Renal cortical epithelial cell (primary cell): Measurements from ENCODE around the gene SPRR3. TPM values are rescaled to one million over a fixed set of nuclear protein-coding genes. Genes with fewer than 3 reads are reported as not detected.

Experiments
- DNase-seq: peaks from one replicate; pipeline ENCODE4 v3.0.0-alpha.2; 2011; ENCODE audit warnings: low read depth
- total RNA-seq: library from RNA; depleted of rRNA; stranded (reverse); fragments of >200 nt; gene quantifications from 2 replicates; pipeline ENCODE4 v1.2.3, GENCODE V29; 2014

Gene SPRR3
- total RNA-seq = not detected in 2 replicates

- DNase-seq = no peak
Measured at GRCh38 chr1:153001382-153001781, at the start of gene SPRR3. Gene SPRR3 (plus strand): TSS chr1:153001749. CDS start chr1:153003021, 1,272 bp downstream.

- no peak for DNase-seq
Measured at GRCh38 chr1:152953761-152954160, 47.8 kb upstream of the SPRR3 start.

DNA sequence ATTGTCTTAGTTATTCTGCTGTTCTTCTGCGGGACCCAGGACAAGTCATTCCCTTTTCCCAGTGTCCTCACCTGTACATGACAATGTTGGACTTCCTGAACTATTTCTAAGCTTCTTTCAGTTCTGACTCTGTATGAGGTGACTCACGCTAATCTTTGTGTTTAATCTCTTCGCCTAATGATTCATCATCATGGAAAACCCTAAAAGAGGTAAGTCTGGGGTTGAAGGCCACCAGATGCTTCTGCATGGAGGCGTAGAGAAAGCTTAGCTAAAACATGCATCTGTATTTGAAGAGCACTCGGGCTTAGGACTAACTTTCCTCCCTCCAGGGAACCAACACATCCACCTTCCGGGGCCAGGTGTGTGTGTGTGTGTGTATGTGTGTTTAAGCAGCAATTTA lies 47.1 kb upstream of the SPRR3 start:
- peak; percentile 27 for DNase-seq

DNA sequence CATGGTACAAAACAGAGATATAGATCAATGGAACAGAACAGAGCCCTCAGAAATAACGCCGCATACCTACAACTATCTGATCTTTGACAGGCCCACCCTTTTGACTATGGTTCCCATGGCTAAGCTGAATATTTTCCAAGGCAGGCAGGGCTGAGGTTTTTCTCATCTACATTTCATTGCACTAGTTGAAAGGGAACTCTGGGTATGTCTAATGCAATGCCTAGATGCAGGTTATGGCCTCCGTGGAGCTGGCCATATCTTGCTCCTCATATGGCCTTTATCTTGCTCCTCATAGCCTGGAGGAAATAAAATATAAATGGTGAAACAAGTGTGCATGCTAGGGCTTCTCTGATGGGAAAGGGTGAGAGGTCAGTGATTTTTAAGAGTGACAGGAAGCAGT lies 44.0 kb upstream of the SPRR3 start:
- no peak for DNase-seq

DNA sequence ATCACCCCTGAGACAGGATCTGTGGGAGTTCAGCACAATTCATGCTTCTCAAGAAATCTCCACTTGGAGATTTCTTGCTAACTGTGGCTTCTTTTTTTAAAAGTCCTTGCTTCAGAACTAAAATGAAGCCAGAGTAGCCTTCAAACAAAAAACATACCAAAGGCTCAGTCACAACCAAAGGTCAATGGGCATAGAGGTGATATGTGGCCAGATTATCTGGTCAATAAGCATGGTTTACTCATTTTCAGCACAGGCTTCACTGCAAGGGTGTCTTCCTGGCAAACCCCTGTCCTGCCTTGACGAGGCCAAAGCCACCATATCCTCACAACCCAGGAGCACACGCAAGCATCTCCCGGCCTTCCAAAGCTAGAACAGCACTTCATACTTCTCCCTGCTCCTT lies 42.3 kb upstream of the SPRR3 start:
- no peak for DNase-seq

DNA sequence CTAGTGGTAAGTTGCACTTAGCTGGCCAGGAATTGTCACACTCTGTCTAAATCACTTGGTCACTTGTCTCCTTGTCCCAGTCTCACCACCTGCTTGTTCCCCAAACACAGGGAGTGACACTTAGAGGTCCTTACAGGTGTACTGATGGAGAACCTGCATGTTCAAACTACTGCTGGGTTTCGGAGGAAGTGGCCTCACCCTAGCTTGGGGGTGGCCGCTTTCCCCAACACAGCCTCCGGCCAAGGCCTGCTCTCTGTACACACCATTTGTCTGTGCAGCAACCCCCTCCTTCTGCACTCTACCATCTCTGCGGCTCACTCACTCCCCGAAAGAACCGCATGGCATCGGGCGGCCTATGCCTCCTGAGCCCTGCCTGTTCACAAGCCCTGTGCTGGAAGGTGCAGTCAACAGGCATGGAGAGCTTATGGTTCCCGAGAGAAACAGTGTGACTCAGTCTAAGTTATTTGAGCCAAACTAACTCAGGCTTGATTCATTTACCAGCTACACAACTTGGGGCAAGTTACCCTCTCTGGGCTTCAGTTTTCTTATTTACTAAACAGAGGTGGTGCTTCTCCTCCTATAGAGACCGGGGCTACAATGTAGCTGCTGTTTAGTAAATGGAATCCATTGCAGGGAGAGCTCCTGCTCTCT lies 41.6 kb upstream of the SPRR3 start:
- no peak for DNase-seq

DNA sequence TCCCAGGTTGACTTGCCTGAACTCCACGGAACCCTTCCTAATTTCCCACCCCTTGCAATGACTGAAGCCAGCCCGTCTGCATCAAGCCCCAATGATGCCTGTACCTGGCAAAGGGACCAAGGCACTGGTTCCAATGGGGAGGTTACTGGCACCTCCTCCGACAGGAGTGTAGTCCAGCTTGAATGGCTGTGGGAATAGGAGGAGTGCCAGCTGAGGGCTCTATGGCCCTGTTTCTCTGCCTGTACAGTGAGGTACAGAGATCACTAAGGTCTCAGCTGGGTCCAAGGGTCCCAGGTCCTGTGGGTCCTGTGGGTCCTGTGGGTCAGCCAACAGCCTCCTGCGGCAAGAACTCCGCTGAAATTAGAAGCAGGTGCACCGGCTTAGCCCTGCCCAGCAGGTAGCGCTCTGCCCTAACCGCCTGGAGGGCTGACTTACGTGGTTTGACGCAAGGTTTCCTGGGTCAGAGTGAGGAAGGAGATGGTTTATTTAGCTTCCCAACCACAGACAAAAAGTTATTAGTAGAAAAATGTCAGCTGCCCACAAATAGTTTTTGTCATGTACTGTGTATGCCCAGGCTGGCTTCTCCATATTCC lies 41.0 kb upstream of the SPRR3 start:
- DNase-seq = no peak

- no peak for DNase-seq
Measured at GRCh38 chr1:152961226-152961891, 40.2 kb upstream of the SPRR3 start.

DNA sequence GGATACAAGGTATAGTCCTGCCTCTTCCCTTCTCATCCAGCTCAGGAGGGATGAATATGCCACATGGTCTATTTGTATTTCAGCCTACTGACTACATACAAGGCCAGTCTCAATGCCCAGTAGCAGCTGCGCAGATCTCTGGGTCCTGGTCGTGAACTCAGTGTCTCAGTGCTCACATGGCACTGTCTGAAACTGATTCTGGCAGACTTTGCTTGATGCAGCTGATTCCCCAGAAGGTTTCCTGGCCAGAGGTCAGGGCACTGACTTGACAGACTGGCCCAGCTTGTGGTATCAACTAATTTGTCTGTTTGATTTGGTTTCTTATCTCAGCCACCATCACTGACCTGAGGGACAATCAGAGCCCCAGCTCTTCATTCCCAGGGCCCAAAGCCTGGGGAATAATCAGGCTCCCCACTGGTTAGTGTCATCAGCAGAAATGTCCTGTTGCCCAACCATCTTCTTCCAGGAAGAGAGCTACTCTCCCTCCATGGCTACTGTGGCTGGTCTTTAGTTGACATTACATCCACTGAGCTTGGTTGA lies 38.6 kb upstream of the SPRR3 start:
- DNase-seq = no peak

- DNase-seq = no peak
Measured at GRCh38 chr1:152964536-152964935, 37.0 kb upstream of the SPRR3 start.

DNA sequence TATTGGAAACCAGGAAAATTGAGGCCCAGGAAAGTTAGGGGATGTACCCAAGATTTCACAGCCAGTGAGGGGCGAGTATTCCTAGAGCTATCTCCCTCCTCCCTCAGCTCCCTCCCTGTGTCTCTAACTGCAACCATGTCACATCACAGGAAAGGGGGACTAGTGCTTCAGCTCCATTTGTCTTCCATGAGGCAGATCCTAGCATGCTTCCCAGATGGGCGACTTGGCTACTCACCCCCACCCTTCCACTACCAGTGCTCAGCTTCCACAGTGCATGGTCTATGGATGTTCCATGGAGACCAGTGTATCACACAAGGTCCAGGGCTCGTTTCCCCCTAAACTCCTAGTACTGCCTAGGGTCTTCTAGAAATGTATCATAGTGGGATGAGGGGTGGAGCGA lies 35.7 kb upstream of the SPRR3 start:
- no peak for DNase-seq

GRCh38 chr1:152967201-152967600 lies 34.3 kb upstream of the SPRR3 start:
- no peak for DNase-seq

DNA sequence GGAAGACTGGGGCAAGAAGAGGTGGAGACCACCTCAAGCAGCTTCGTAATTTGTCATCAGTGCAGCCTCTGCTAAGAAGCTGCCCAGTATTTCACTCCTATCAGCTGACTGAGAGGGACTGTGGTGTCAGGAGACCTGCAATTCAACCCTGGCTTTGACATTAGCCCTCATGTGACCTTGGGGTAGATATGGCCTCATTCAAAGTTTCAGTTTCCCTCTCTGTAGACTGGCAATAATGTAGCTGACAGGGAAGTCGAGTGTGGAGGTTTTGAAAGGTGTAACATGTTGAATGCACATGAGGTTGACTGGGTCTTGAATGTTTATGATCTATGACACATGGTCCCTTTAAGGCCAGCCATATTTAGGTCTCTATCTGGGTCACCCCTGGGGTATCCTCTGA lies 33.3 kb upstream of the SPRR3 start:
- DNase-seq = no peak

DNA sequence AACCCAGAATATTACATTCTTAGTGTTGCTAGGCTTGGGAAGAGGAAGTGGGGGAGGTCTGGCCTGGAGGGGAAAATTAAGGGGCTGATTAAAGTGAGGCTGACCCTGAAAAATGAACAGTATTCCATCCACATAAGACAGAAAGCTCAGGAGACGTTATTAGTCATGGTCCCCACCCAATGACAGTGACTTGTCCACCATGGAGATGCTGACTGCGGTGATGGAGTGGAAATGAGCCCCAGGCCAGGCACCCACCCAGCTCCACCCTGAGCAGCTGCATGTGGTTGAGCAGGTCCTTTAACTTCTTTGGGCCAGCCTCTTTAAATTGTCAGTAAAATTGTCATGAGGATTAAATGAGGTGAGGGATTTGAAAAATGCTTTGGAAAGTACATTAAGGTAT lies 32.5 kb upstream of the SPRR3 start:
- DNase-seq = no peak

GRCh38 chr1:152970495-152970894 lies 31.1 kb upstream of the SPRR3 start, which contains the start of gene SPRR4:
Gene SPRR4 (plus strand): TSS chr1:152970648. CDS start chr1:152971891, 1,243 bp downstream.
- no peak for DNase-seq

- DNase-seq = no peak
Measured at GRCh38 chr1:152972196-152972886, 29.2 kb upstream of the SPRR3 start.

GRCh38 chr1:152976688-152977087 lies 24.9 kb upstream of the SPRR3 start:
- DNase-seq = no peak

DNA sequence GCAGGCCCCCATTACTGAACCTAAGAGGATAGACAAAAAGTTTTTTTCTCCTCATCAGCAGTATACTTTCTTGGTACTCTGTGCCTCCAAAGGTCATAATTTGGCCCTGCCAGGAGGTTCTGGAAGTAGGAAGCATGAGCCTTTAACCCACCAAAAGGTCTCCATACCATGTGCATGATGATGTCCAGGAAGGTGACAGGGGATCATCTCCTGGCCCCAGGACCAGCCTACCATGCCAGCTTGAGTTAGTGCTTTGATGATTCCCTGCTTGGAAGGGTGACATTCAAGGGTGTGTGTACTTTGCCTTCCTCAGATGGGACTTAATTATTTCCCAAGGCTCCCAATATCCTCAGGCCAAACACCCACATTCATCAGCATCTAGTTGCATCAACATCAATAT lies 23.9 kb upstream of the SPRR3 start:
- DNase-seq = no peak

DNA sequence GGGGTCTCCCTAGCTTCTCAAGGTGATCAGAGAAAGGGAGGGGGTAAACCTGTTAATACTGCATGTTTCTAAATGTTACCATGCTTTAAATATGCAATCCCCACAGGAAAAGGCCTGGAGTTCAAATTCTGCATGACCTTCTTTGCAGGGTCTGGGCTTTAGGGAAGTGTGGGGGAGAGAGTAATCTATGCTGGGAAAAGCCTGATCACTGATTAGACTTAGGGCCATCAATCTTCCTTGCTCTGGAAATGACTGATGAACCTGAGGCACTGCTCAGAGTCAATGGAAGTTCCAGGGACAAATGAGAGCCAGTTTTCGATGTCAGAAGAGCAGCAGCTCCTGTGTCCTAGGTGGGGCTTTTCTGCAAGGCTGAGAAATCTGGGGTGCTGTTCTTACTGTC lies 20.9 kb upstream of the SPRR3 start:
- no peak for DNase-seq

DNA sequence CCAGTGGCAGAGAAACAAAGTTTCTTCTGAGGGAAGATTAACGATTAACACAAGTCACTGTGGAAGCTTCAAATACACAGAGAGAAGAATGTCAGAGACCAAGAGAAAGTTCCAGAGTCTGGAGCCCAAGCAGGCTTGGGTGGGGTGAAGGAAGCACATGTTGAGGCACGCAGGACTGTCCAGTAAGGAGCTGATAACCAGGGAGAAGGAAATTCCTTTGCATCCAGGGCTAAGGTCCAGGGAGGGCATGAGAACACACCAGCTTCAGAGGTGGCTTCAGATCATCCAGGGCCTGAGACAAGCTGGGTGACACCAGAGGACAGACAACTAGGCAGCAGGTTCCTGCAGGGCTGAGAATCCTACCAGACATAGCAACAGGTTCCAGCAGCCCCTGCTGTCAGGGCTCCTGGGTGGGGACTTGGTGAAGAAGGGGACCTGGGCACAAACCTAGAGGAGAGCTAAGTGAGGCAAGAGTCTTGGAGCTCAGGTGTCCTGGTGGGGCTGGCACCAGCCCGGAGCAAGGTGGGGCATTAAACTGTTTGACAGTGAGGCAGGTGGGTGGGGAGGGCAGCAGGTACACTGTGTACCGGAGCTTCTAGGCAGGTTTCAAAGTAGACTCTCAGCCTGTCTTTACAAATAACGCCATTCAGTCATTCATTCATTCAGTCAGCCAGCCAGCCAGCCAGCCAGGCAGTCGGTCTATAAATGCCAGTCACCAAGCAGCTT lies 20.2 kb upstream of the SPRR3 start:
- DNase-seq = no peak

- no peak for DNase-seq
Measured at GRCh38 chr1:152982076-152982475, 19.5 kb upstream of the SPRR3 start.

DNA sequence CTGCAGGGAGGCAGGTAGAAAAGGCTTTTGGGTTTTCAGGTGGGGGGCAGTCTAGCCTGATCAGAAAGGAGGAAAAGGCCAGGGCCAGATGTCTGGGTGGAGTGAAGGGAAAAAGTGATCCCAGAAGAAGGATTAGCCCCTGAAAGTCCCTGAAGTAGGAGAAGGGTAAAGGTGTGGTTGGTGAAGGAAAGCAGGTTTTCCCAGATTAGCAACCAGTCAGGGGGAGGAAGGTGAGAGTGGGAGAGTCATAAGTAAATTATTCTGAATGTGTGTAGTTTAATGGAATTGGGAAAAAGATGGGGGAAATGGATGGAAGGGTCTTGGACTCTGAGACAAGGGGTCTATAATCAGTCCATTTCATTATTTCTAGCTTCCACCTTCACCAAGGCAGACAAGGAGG lies 18.3 kb upstream of the SPRR3 start:
- no peak for DNase-seq
